NOMO-1 treated with DMSO at 0.1 percent for 48 hours (cell line): ENCODE results near the gene SLC35F1.

Experiments used
- DNase-seq: peaks from one replicate; lab custom pipeline; 2025; ENCODE audit not compliant: unreplicated experiment; lab: John Stamatoyannopoulos, UW

SLC35F1 gene

GRCh38 chr6:118103381-118104146 is 196.5 kb downstream of the SLC35F1 start:
- no peak for DNase-seq

- DNase-seq: no peak
Observed at GRCh38 chr6:118122161-118122725, 215.2 kb downstream of the SLC35F1 start.

GRCh38 chr6:118122801-118123200 is 215.7 kb downstream of the SLC35F1 start:
- no peak for DNase-seq

- DNase-seq: no peak
Observed at GRCh38 chr6:118123503-118124037, 216.5 kb downstream of the SLC35F1 start.

GRCh38 chr6:118124851-118125250 is 217.8 kb downstream of the SLC35F1 start:
- no peak for DNase-seq

- no peak for DNase-seq
Observed at GRCh38 chr6:118128755-118129154, 221.7 kb downstream of the SLC35F1 start.

- no peak for DNase-seq
Observed at GRCh38 chr6:118134206-118134605, 227.1 kb downstream of the SLC35F1 start.

- no peak for DNase-seq
Observed at GRCh38 chr6:118134736-118135135, 227.7 kb downstream of the SLC35F1 start.

GRCh38 chr6:118135371-118135770 is 228.3 kb downstream of the SLC35F1 start:
- no peak for DNase-seq

- no peak for DNase-seq
Observed at GRCh38 chr6:118141211-118141610, 234.1 kb downstream of the SLC35F1 start.

GRCh38 chr6:118146584-118146983 is 239.5 kb downstream of the SLC35F1 start:
- no peak for DNase-seq

- DNase-seq: no peak
Observed at GRCh38 chr6:118147511-118147910, 240.4 kb downstream of the SLC35F1 start.

GRCh38 chr6:118148561-118148960 is 241.5 kb downstream of the SLC35F1 start:
- DNase-seq: no peak

- no peak for DNase-seq
Observed at GRCh38 chr6:118152524-118152923, 245.5 kb downstream of the SLC35F1 start.

GRCh38 chr6:118161343-118161742 is 254.3 kb downstream of the SLC35F1 start:
- no peak for DNase-seq

GRCh38 chr6:118163542-118163941 is 256.5 kb downstream of the SLC35F1 start:
- DNase-seq: no peak

- no peak for DNase-seq
Observed at GRCh38 chr6:118165500-118165899, 258.4 kb downstream of the SLC35F1 start.

GRCh38 chr6:118168421-118168820 is 261.4 kb downstream of the SLC35F1 start:
- DNase-seq: peak; percentile 49

GRCh38 chr6:118171852-118172251 is 264.8 kb downstream of the SLC35F1 start:
- no peak for DNase-seq

GRCh38 chr6:118174071-118174470 is 267.0 kb downstream of the SLC35F1 start:
- DNase-seq: no peak

GRCh38 chr6:118177720-118178119 is 270.7 kb downstream of the SLC35F1 start:
- DNase-seq: no peak

GRCh38 chr6:118179048-118179447 is 272.0 kb downstream of the SLC35F1 start:
- no peak for DNase-seq
